ENCODE data around the gene CENPH.
A peak's percentile ranks its signal among the peaks of the same experiment; 100 is the strongest.
"Not testable (repeated sequence)": the region's sequence is repeated elsewhere in the genome, so short reads cannot be mapped to it uniquely, and the experiment has no call there.

The CENPH gene

GRCh38 chr5:69211200-69211599, 21.8 kb downstream of the CENPH start:
- DNase-seq = no peak

- no peak for DNase-seq
These were observed 22.6 kb downstream of the CENPH start for GRCh38 chr5:69212022-69212421.

- no peak for DNase-seq
These were observed 24.3 kb downstream of the CENPH start for GRCh38 chr5:69213513-69214215.

- no peak for DNase-seq
These were observed 27.7 kb downstream of the CENPH start for GRCh38 chr5:69217151-69217511.

GRCh38 chr5:69217548-69218526, 28.5 kb downstream of the CENPH start:
- peak; percentile 96 for DNase-seq

- DNase-seq = no peak
These were observed 30.6 kb downstream of the CENPH start for GRCh38 chr5:69219939-69220338.

- not testable (repeated sequence) for DNase-seq
These were observed 31.0 kb downstream of the CENPH start for GRCh38 chr5:69220371-69220770.

GRCh38 chr5:69220833-69221232, 31.4 kb downstream of the CENPH start:
- not testable (repeated sequence) for DNase-seq

GRCh38 chr5:69224520-69224919, 35.1 kb downstream of the CENPH start:
- no peak for DNase-seq

GRCh38 chr5:69225860-69226259, 36.5 kb downstream of the CENPH start:
- no peak for DNase-seq

- DNase-seq = no peak
These were observed 40.8 kb downstream of the CENPH start for GRCh38 chr5:69230181-69230580.

- no peak for DNase-seq
These were observed 41.9 kb downstream of the CENPH start for GRCh38 chr5:69231281-69231680.

GRCh38 chr5:69231851-69232250, 42.5 kb downstream of the CENPH start:
- DNase-seq = no peak

GRCh38 chr5:69234457-69235268, 45.3 kb downstream of the CENPH start, which contains the start of gene CDK7:
Gene CDK7, plus strand, starts transcription at chr5:69234886. Its CDS starts 90 bp downstream, at chr5:69234976.
- peak; percentile 88 for DNase-seq

- DNase-seq = not testable (repeated sequence)
These were observed 47.4 kb downstream of the CENPH start for GRCh38 chr5:69236733-69237132.

GRCh38 chr5:69237877-69238276, 48.5 kb downstream of the CENPH start:
- DNase-seq = no peak

GRCh38 chr5:69238760-69239251, 49.4 kb downstream of the CENPH start:
- DNase-seq = no peak

- DNase-seq = no peak
These were observed 53.0 kb downstream of the CENPH start for GRCh38 chr5:69242215-69242927.

- DNase-seq = no peak
These were observed 55.6 kb downstream of the CENPH start for GRCh38 chr5:69245031-69245430.

- DNase-seq = no peak
These were observed 58.6 kb downstream of the CENPH start for GRCh38 chr5:69248019-69248418.

- DNase-seq = no peak
These were observed 61.2 kb downstream of the CENPH start for GRCh38 chr5:69250593-69250992.

GRCh38 chr5:69252437-69252836, 63.1 kb downstream of the CENPH start:
- DNase-seq = no peak
